ENCODE results near the gene KRT33B.
"Not testable (repeated sequence)": the region's sequence is repeated elsewhere in the genome, so short reads cannot be mapped to it uniquely, and the experiment has no call there.

Gene KRT33B

DNA sequence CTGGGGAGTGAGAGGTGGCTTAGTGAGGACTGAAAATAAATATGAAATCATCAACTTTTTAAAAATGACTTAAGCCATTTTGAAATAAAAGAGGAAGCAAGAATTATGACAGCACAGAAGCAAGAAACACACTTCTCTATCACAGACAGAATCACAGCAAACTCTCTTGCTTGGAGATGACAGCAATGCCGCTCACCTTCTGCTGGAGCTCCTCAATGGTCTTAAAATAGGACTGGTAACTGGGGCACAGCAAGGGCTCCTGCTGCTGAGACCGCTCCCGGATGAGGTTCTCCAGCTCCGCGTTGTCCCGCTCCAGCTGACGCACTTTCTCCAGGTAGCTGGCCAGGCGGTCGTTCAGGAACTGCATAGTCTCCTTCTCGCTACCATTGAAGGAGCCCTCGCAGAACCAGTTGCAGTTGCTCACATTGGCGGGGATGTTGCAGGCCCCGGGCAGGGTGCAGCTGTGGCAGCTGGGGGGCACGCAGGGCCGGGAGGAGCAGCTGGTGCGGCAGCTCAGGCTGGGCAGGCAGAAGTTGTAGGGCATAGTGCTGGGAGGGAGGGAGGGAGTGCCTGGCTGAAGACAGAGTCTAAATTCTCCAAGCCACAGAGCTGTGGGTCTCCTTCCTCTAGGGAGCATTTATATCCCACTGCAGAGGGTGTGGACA lies 27.5 kb upstream of the KRT33B start, which contains the start of gene KRT31:
TSS of gene KRT31 (minus strand) at position 613 of the 665 bp plus-strand sequence. CDS start at position 544, 69 bp downstream.
- H3K4me3 Mint-ChIP-seq: no peak within 1 kb of the TSS
- no peak within 1 kb of the TSS for H3K27ac Mint-ChIP-seq
- H3K36me3 Mint-ChIP-seq: no peaks in the 10 kb centered on the region
- H3K4me1 Mint-ChIP-seq: peaks cover 10% of the 10 kb centered on the region
- no peaks in the 10 kb centered on the region for H3K9me3 Mint-ChIP-seq
- H3K27me3 Mint-ChIP-seq: peaks cover 1% of the 10 kb centered on the region

DNA sequence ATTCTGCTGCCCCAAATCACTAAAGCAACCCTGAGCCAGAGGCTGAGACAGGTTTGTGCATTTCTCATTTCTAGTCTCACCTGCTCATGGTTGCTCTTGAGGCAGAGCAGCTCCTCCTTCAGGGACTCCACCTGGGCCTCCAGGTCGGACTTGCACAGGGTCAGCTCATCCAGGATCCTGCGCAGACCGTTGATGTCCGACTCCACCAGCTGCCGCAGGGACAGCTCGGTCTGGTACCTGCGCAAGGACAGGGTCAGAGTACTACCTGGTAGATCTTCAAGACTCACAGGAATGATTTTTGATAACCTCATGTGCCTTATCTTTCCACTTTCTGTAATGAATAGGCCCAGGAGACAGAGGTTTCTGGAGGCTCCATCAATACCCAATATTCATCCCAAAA lies 26.7 kb upstream of the KRT33B start:
- H3K27ac Mint-ChIP-seq: no peak overlapping the region
- peaks cover 1% of the 10 kb centered on the region for H3K27me3 Mint-ChIP-seq
- H3K9me3 Mint-ChIP-seq: no peaks in the 10 kb centered on the region
- H3K4me3 Mint-ChIP-seq: no peak overlapping the region
- H3K36me3 Mint-ChIP-seq: no peaks in the 10 kb centered on the region
- peaks cover 8% of the 10 kb centered on the region for H3K4me1 Mint-ChIP-seq

DNA sequence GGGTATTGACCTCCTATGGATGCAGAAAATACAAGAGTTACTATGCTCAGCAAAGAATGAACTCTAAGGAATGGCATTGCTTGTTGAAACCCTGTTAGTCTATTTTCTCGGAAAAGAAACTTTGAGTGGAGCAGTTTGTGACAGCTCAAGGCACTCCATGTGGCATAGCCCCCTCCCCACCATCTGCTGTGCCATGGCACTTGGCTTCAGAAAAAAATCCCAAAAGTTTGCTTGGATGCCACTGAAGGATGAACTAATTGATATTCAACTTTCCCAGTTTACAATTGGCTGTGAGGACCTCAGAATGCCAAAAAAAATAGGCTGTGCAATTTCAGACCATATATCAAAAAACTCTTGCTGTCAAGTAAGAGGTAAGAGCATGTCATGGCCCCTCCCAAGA lies 26.0 kb upstream of the KRT33B start:
- Mint-ChIP-seq H3K4me3 (no peak overlapping the region), H3K27ac (no peak overlapping the region), H3K9me3 (no peaks in the 10 kb centered on the region), H3K4me1 (peaks cover 8% of the 10 kb centered on the region), H3K27me3 (peaks cover 1% of the 10 kb centered on the region), H3K36me3 (no peaks in the 10 kb centered on the region)

DNA sequence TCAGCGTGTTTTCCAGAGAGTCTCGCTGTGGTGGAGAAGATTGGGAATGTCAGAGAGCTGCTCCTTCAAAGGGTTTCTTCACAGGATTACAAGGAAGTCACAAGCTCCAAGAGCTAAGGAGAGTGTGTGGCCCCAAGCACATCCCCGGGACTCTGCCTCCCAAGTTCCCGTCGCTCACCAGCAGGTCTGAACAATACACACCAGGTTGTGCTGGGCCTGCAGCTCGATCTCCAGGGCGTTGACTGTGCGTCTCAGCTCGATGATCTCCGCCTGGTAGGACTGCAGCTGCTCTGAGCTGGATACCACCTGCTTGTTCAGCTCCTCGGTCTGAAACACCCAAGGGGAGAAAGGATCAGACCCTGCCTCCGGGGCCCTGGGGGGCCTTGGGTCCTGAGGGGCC lies 25.4 kb upstream of the KRT33B start:
- H3K4me1 Mint-ChIP-seq, H3K4me3 Mint-ChIP-seq, H3K36me3 Mint-ChIP-seq, H3K9me3 Mint-ChIP-seq, H3K27ac Mint-ChIP-seq, H3K27me3 Mint-ChIP-seq: not testable (repeated sequence)

DNA sequence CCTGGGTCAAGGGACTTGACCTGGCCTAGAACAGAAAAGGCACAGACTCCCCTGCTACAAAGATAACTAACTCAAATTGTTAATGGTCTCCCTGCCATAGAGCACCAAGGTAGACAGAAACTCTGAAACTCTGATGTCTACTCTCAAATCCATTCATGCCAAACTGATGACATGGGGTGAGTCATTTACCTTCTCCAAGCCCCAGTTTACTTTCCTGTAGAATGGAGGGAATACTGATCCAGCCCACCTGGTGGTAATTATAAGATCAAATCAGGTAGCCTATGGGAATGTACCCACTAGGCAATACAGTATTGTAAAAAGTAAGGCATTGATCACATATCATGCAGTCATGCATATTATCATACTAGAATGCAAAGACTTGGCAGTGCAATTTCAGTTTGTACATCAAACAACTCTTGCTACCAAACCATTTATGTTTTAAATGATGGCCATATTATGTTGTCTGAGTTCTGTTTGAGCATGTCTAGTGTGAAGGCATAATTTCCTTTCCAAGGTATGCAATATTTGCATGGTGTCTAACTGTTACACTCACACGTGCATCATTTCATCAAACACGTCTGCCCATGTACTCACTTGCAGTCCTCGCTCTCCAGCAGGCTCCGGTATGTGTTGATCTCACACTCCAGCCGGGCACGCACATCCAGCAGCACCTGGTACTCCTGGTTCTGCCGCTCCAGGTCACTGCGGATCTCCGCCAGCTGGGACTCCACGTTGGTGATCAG lies 24.8 kb upstream of the KRT33B start:
- peaks cover 1% of the 10 kb centered on the region for H3K27me3 Mint-ChIP-seq
- no peak overlapping the region for H3K27ac Mint-ChIP-seq
- no peaks in the 10 kb centered on the region for H3K9me3 Mint-ChIP-seq
- H3K4me1 Mint-ChIP-seq: peaks cover 7% of the 10 kb centered on the region
- H3K4me3 Mint-ChIP-seq: no peak overlapping the region
- H3K36me3 Mint-ChIP-seq: no peaks in the 10 kb centered on the region

DNA sequence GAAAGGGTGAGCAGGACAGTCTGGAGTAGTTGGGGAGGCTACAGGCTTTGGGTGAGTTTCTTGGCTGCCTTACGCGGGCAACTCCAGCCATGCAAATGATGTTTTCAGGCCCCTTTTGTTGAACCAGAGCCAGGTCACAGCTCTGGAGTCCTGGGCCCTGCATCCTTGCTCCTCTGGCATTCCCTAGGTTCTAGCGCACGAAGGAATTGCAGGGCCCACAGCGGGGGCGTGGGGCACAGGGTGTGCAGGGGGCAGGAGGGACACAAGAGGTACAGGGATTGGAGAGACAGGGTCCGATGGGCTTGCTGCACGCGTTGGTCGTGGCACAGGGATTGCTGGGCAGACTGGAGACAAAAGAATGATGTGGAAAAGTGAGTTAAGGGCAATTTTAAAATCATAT lies 24.2 kb upstream of the KRT33B start:
- Mint-ChIP-seq H3K4me3 (no peak overlapping the region), H3K9me3 (no peaks in the 10 kb centered on the region), H3K27me3 (peaks cover 1% of the 10 kb centered on the region), H3K36me3 (no peaks in the 10 kb centered on the region), H3K27ac (no peak overlapping the region), H3K4me1 (peaks cover 3% of the 10 kb centered on the region)

DNA sequence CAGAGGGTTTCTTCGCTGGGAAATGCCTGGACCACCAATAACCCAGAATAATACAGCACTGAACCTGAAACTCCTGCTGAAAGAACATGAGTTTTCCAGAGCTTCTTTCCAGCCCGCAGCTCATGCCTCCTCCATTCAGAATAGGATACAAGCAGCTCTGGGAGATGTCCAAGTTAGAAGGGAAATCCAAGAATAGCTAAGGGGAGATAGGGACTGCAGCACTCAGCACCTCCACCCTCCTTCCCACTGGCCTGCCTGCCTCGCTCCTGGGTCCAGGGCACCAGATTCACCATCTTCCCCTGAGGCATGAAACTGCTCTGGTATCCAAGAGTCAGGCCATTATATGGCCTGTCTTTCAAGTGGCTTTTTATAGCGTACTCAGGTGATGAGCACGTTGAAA lies 23.7 kb upstream of the KRT33B start:
- Mint-ChIP-seq H3K4me3 (no peak overlapping the region), H3K4me1 (peaks cover 3% of the 10 kb centered on the region), H3K27me3 (peaks cover 1% of the 10 kb centered on the region)

DNA sequence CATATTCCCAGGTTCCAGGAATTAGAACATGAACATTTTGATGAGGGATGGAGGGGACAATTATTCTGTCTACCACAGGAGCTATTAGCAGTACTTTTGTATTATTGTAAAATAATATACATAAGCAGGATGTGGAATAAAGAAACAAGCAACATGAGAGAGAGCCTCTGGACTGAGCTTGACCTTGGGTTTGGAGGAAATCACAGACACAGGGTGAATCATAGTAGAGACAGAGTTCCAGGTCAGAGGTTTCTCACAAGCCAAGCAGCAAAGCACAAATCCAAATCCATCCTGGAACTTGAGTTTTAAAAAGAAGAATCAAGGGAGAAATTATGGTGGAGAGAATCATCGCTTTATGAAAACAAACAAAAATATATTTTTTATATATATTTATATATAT lies 22.7 kb upstream of the KRT33B start:
- H3K9me3 Mint-ChIP-seq: no peaks in the 10 kb centered on the region
- no peak overlapping the region for H3K27ac Mint-ChIP-seq
- H3K27me3 Mint-ChIP-seq: peaks cover 1% of the 10 kb centered on the region
- H3K36me3 Mint-ChIP-seq: peaks cover 2% of the 10 kb centered on the region
- no peak overlapping the region for H3K4me3 Mint-ChIP-seq
- peaks cover 3% of the 10 kb centered on the region for H3K4me1 Mint-ChIP-seq

More for the DNA sequence above, 23.7 kb upstream of the KRT33B start:
- H3K9me3 Mint-ChIP-seq: no peaks in the 10 kb centered on the region
- H3K27ac Mint-ChIP-seq: no peak overlapping the region
- no peaks in the 10 kb centered on the region for H3K36me3 Mint-ChIP-seq

DNA sequence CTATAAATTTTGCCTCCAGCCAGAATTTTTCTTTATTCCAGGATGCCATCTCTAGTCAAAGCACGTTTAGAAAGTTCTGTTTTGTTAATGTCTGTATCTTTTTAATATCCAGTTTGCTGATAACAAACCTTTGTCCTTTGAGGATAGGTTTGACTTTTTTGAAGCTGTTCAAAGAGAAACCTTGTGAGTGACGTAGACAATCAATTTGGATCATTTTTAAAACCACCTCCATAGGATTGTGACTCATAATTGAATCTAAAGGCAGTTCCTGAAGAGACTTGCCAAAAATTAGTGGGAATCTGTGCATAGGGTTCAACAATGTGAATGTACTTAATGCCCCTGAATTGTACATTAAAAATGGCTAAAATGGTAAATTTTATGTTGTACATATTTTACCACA lies 21.9 kb upstream of the KRT33B start:
- H3K27ac Mint-ChIP-seq: no peak overlapping the region
- peaks cover 4% of the 10 kb centered on the region for H3K9me3 Mint-ChIP-seq
- no peak overlapping the region for H3K4me3 Mint-ChIP-seq
- H3K36me3 Mint-ChIP-seq: peaks cover 4% of the 10 kb centered on the region
- H3K27me3 Mint-ChIP-seq: peaks cover 3% of the 10 kb centered on the region
- peaks cover 3% of the 10 kb centered on the region for H3K4me1 Mint-ChIP-seq

DNA sequence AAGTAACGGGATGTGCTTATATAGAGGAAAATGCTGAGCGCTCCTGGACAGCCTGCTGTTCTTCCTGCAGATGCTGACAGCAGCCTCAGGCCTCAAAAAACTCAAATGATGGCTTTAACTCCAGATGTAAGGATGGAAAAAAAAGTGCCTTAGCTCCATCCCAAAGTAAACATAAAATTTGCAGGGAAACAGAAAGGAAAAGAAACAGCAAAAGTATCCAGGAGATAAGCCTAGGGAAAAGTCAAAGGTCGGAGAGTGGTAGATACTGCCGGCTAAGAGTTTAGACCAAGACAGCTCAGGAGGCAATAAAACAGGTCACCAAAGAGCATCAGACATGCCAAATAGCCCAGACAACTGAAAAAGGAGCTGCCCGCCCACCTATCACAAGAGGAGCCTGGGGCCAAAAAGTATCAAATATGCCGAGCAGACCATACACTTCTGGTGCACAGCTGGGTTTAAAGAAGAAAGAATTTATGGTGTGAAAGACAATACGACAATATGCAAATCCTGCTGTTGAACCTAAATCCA lies 20.9 kb upstream of the KRT33B start:
- Mint-ChIP-seq H3K9me3 (peaks cover 7% of the 10 kb centered on the region), H3K36me3 (peaks cover 5% of the 10 kb centered on the region), H3K4me3 (no peak overlapping the region), H3K27me3 (peaks cover 4% of the 10 kb centered on the region), H3K27ac (no peak overlapping the region), H3K4me1 (no peaks in the 10 kb centered on the region)

DNA sequence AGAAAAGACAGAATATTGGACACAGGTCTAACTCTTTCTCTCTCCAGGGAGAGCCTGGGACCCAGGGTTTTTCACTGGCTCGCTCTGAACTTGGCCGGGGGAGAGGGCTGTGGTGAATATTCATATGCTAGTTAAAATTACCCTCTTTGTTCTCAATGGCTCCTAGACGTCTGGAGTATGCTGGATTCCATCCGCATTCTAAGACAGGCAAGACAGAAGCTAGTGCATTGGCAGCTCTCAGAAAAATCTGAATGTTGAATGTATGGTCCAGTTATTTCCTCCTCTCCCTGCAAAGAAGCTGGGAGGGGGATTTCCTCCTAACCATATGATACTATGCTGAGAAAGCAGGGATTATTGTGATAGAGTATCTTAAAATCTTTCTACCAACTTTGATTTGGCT lies 18.1 kb upstream of the KRT33B start:
- H3K9me3 Mint-ChIP-seq: peaks cover 7% of the 10 kb centered on the region
- no peak overlapping the region for H3K27ac Mint-ChIP-seq
- H3K4me1 Mint-ChIP-seq: no peaks in the 10 kb centered on the region
- H3K4me3 Mint-ChIP-seq: no peak overlapping the region
- H3K27me3 Mint-ChIP-seq: peaks cover 3% of the 10 kb centered on the region
- H3K36me3 Mint-ChIP-seq: peaks cover 5% of the 10 kb centered on the region

DNA sequence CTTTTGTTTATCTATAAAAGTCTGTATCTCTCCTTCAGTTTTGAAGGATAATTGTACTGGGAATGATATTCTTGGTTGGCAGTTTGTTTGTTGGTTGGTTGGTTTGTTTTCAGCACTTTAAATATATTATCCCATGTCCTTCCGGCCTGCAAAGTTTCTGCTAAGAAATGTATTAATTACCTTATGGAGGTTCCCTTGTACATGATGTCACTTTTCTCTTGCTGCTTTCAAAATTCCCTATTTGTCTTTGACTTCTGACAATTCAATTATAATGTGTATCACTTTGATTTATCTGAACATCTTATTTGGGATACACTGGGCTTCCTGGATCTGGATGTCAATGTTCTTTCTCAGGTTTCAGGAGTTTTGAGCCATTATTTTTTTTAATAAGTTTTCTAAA lies 16.6 kb upstream of the KRT33B start:
- peaks cover 3% of the 10 kb centered on the region for H3K27me3 Mint-ChIP-seq
- no peak overlapping the region for H3K4me3 Mint-ChIP-seq
- peaks cover 5% of the 10 kb centered on the region for H3K36me3 Mint-ChIP-seq
- H3K4me1 Mint-ChIP-seq: no peaks in the 10 kb centered on the region
- H3K9me3 Mint-ChIP-seq: peaks cover 7% of the 10 kb centered on the region
- H3K27ac Mint-ChIP-seq: peak overlapping the region; percentile 17

DNA sequence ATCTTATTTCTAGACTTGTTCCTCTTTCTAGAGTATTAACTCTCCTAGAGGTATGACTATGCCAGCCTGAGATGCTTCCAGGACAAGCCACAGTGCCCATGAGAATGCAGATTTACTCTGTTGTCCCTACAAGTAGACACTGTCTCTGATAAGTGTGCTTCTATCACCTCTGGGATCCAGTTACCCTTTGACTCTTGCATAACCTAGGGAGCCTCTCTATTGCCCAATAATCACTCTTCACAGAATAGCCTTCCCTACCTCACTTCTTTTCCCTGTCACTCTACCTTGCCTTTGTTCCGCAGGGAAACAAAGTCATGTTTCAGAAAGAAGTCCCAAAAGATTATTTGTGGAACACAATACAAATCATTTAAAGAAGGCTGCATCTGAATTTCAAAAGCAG lies 14.1 kb upstream of the KRT33B start:
- no peak overlapping the region for H3K4me3 Mint-ChIP-seq
- H3K36me3 Mint-ChIP-seq: peaks cover 5% of the 10 kb centered on the region
- peaks cover 7% of the 10 kb centered on the region for H3K9me3 Mint-ChIP-seq
- H3K27ac Mint-ChIP-seq: no peak overlapping the region
- peaks cover 3% of the 10 kb centered on the region for H3K27me3 Mint-ChIP-seq
- H3K4me1 Mint-ChIP-seq: peaks cover 3% of the 10 kb centered on the region

DNA sequence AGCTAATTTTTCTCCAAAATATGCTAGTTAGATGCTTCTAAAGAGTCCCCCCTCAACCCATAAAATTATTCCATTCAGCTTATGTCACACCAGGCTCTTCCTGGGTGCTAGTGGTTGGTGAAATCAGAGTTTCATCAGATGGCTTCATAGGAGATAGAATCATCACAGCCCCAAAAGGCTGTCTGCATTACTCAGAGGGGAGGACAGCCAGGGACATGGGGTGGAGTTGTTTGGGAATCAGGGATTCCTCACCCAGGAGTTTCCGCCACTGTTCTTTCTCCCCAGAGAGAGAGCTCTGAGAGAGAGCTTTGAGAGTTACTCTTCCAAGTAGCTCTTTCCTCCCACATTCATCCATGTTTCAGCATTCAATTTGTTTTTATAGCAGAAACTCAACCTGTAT lies 12.8 kb upstream of the KRT33B start:
- Mint-ChIP-seq H3K4me1 (peaks cover 16% of the 10 kb centered on the region), H3K36me3 (peaks cover 5% of the 10 kb centered on the region), H3K9me3 (peaks cover 7% of the 10 kb centered on the region), H3K27me3 (peaks cover 3% of the 10 kb centered on the region), H3K4me3 (no peak overlapping the region), H3K27ac (no peak overlapping the region)

DNA sequence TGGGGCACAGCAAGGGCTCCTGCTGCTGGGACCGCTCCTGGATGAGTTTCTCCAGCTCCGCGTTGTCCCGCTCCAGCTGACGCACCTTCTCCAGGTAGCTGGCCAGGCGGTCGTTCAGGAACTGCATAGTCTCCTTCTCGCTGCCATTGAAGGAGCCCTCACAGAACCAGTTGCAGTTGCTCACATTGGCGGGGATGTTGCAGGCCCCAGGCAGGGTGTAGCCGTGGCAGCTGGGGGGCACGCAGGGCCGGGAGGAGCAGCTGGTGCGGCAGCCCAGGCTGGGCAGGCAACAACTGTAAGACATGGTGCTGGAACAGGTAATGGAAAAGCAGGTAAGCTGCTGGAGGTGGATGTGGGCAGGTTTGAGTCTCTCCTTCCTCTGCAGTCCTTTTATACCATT lies 12.3 kb upstream of the KRT33B start, which contains the start of gene KRT34:
TSS of gene KRT34 (minus strand) at position 364 of the 400 bp plus-strand sequence. CDS start at position 304, 60 bp downstream.
- H3K27ac Mint-ChIP-seq, H3K4me3 Mint-ChIP-seq, H3K9me3 Mint-ChIP-seq, H3K36me3 Mint-ChIP-seq, H3K27me3 Mint-ChIP-seq: not testable (repeated sequence)
- H3K4me1 Mint-ChIP-seq: peaks cover 21% of the 10 kb centered on the region

DNA sequence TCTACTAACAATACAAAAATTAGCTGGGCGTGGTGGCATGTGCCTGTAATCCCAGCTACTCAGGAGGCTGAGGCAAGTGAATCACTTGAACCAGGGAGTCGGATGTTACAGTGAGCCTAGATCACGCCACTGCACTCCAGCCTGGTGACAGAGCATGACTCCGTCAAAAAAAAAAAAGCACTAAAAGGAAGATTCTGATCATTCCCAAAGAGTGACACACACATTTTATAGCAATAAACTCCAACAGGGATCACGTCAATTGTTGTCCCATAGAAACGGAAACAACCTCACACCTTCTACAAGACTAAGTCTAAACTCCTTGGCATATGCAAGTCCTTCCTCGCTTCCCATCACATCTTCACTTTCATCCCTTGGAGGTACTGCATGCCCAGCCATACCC lies 10.5 kb upstream of the KRT33B start:
- not testable (repeated sequence) for H3K9me3 Mint-ChIP-seq, H3K36me3 Mint-ChIP-seq, H3K4me3 Mint-ChIP-seq, H3K27me3 Mint-ChIP-seq, H3K27ac Mint-ChIP-seq
- H3K4me1 Mint-ChIP-seq: peaks cover 23% of the 10 kb centered on the region

Measured in activated naive CD4-positive, alpha-beta T cell treated with anti-CD3 and anti-CD28 coated beads, Interleukin-2, amount 50 U/mL, for 24 hours (primary cell).